GM10266 (cell line): ENCODE results near the gene MALAT1.
A peak's percentile ranks its signal among the peaks of the same experiment; 100 is the strongest.
"Not testable (repeated sequence)": the region's sequence is repeated elsewhere in the genome, so short reads cannot be mapped to it uniquely, and the experiment has no call there.

ENCODE experiments used
- DNase-seq: peaks from one replicate; pipeline ENCODE4 v3.0.0; 2012; ENCODE audit errors: extremely low spot score
- CTCF ChIP-seq: IDR thresholded peaks from 2 replicates; pipeline ENCODE4 v1.5.1; 2012; ENCODE audit warnings: mild to moderate bottlenecking, low read depth; ENCODE audit not compliant: control insufficient read depth, insufficient read depth; ENCODE audit errors: missing control alignments

Gene MALAT1

GRCh38 chr11:65498977-65499712, at the start of gene MALAT1:
Gene MALAT1, plus strand, starts transcription at chr11:65499045.
- no peak for TF ChIP-seq CTCF

DNA sequence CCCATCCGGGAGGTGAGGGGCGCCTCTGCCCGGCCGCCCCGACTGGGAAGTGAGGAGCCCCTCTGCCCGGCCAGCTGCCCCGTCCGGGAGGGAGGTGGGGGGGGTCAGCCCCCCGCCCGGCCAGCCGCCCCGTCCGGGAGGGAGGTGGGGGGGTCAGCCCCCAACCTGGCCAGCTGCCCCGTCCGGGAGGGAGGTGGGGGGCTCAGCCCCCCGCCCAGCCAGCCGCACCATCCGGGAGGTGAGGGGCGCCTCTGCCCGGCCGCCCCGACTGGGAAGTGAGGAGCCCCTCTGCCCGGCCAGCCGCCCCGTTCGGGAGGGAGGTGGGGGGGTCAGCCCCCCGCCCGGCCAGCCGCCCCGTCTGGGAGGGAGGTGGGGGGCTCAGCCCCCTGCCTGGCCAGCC, 47.5 kb upstream of the MALAT1 start:
- not testable (repeated sequence) for DNase-seq

More at GRCh38 chr11:65498977-65499712, at the start of gene MALAT1:
- peak; percentile 65 for DNase-seq

DNA sequence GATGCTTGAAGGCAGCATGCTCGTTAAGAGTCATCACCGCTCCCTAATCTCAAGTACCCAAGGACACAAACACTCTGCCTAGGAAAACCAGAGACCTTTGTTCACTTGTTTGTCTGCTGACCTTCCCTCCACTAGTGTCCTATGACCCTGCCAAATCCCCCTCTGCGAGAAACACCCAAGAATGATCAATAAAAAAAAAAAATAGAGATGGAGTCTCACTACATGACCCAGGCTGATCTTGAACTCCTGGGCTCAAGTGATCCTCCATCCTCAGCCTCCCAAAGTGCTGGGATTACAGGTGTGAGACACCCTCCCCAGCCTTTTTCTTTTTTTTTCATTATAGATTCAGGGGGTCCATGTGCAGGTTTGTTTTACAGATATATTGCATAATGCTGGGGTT, 46.6 kb upstream of the MALAT1 start:
- DNase-seq: not testable (repeated sequence)

GRCh38 chr11:65452806-65453490, 45.9 kb upstream of the MALAT1 start:
- TF ChIP-seq CTCF: no peak
- no peak for DNase-seq

GRCh38 chr11:65454311-65454695, 44.5 kb upstream of the MALAT1 start:
- DNase-seq: no peak
- TF ChIP-seq CTCF: no peak

DNA sequence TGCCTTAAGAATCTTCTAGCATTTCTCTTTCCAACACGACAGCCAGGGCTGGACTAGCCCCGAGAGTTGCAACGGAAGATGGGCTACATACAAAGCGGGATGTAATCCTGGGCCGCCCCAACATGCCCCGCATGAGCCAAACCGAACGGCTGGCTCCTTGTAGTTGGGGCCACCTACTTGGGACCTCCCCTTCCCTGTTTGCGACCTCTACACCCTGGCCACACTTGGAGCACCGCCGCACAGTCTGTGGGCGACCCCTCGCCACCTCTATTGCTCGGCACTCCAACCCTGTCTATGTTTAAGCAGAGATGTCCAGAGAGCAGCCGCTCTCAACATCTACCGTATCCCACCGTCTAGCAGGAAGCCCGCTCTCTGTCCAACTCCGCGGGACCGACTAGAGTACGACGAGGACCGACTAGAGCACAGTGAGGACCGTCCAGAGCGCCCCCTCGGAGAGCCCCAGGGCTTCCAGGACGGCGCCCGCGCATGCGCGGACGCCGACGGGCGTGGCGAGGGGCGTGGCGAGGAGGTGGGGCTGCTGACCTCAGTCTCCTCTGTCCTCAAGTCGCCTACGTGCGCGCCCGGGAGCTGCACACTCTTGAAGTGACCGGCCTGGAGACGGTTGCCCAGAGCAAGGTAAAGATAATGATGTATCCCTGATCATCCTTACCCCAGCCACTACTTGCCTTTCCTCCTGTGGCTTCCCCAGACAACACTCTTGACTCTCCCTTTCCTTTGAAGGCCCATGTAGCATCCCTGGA, 44.0 kb upstream of the MALAT1 start:
- TF ChIP-seq CTCF: peak; percentile 36
- peak; percentile 99 for DNase-seq

- no peak for DNase-seq
- TF ChIP-seq CTCF: no peak
These were observed 42.4 kb upstream of the MALAT1 start for GRCh38 chr11:65456418-65456817.

DNA sequence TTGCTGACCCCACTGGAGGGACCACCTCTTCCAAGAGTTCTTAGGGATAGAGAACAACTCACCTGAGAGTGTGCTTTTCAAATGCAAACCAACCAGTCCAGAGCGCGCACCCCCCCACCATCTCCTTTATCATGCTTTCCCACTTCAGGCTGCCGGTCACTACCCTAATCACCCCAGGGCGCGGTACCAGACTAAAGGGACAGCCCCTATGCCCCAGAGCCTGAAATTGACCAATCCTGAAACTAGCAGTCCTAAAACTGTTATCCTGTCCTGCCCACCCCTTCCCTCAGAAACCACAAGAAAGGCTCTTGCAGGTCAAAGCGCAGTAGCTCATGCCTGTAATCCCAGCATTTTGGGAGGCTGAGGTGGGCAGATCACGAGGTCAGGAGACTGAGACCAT, 39.3 kb upstream of the MALAT1 start:
- DNase-seq: no peak
- TF ChIP-seq CTCF: no peak

- not testable (repeated sequence) for DNase-seq
These were observed 33.4 kb upstream of the MALAT1 start for GRCh38 chr11:65465471-65465870.

DNA sequence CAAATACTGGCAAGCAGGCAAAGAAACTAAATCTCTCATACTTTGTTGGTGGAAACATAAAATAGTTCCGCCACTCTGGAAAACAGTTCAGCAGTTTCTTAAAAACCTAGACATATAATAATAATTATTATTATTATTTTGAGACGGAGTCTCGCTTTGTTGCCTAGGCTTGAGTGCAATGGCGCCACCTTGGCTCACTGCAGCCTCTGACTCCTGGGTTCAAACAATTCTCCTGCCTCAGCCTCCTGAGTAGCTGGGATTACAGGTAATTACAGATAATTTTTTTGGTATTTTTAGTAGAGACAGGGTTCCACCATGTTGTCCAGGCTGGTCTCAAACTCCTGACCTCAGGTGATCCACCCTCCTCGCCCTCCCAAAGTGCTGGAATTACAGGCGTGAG, 31.5 kb upstream of the MALAT1 start:
- DNase-seq: not testable (repeated sequence)
